GM06990 (cell line): Measurements from ENCODE around the gene MAN2A2.

ENCODE experiments used
- DNase-seq: peaks from one replicate; pipeline ENCODE4 v3.0.0-alpha.2; 2011; ENCODE audit not compliant: insufficient read length; ENCODE audit errors: extremely low read depth
- H3K27me3 ChIP-seq: replicated peaks from 2 replicates; pipeline ENCODE4 v1.6.0; 2011; ENCODE audit warnings: low read length; ENCODE audit not compliant: control insufficient read depth, insufficient read depth
- H3K36me3 ChIP-seq: 2 replicates; pipeline ENCODE4 v1.5.1; 2011; ENCODE audit warnings: low read length; ENCODE audit not compliant: control insufficient read depth, insufficient read depth
- H3K4me3 ChIP-seq: replicated peaks from 2 replicates; pipeline ENCODE4 v1.5.1; 2011; ENCODE audit warnings: low read depth, mild to moderate bottlenecking, control low read depth, low read length
- CTCF ChIP-seq: IDR thresholded peaks from 2 replicates; pipeline ENCODE4 v1.5.1; 2011; ENCODE audit warnings: low read length, control low read depth, mild to moderate bottlenecking, inconsistent platforms; ENCODE audit not compliant: insufficient read depth, poor library complexity, severe bottlenecking

The MAN2A2 gene

GRCh38 chr15:90883976-90884718, 19.0 kb upstream of the MAN2A2 start, which contains the start of gene FES:
FES (plus strand) TSS chr15:90884504; CDS start chr15:90885046, 542 bp downstream.
- no peaks in the 10 kb centered on the region for H3K27me3 ChIP-seq
- H3K36me3 ChIP-seq, result peaks cover 18% of the 10 kb centered on the region
- peak within 1 kb of the TSS; percentile 56 for H3K4me3 ChIP-seq
- DNase-seq, result peak; percentile 36
- TF ChIP-seq CTCF, result no peak

DNA sequence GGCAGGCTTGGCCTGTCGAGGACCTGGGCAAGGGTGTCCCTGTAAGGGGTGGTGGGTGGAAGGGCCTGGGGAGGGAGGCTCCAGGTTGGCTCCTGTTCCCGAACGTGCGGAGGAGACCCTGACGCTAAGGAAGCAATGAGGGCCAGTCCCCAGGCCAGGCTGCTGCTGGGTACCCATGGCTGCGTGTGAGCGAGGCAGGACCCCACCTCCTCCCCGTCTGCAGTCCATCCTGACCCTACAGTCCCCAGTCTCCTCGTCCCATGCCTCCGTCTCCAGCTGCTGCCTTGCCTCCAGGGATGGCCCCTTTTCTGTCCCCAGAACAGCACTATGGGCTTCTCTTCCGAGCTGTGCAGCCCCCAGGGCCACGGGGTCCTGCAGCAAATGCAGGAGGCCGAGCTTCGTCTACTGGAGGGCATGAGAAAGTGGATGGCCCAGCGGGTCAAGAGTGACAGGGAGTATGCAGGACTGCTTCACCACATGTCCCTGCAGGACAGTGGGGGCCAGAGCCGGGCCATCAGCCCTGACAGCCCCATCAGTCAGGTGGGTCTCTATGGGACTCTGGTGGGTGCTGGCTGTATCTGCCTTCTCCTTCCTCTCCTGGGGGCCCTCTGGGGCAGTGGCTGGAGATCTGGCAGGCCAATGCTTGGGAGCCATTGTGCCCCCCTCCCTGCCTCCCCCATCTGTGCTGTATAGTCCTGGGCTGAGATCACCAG, 18.2 kb upstream of the MAN2A2 start:
- DNase-seq, result peak; percentile 46
- Histone ChIP-seq H3K27me3 (no peaks in the 10 kb centered on the region), H3K36me3 (peaks cover 13% of the 10 kb centered on the region), H3K4me3 (peak overlapping the region; percentile 56)
- TF ChIP-seq CTCF, result no peak

DNA sequence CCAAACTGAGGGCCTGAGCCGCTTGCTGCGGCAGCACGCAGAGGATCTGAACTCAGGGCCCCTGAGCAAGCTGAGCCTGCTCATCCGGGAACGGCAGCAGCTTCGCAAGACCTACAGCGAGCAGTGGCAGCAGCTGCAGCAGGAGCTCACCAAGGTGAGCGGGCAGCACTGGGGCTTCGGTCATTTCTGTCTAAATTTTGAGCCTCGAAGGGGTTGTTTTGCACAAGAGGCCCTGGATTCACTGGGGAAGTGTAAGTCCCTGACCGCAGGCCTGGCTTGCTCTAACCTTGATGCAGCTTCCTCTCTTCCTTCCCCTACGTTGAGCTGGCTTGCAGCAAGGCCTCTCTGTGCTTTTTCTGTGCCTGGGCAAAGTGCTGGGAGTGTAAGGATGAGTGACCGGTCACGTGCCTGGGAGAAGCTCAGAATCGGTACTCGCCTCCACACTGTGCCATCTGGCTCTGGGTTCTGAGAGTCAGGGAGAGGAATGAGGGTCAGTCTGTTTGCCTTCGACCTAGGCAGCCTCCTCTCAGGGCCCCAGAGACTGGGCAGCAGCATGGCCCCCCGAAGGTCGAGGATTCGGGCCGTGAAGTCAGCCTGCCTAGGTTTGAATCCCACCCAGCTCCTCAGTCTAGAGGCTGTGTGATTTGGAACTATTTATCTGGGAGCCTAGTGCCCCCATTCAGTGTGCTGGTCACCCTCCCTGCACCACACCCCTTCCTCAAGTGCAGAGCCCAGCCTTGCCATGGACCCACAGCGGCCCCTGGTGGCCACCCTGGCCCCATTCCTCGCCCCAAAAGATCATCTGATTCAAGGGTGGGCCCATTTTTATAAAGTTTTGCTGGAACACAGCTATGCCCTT, 17.4 kb upstream of the MAN2A2 start:
- TF ChIP-seq CTCF, result peak; percentile 98
- Histone ChIP-seq H3K36me3 (peaks cover 10% of the 10 kb centered on the region), H3K4me3 (peak overlapping the region; percentile 56), H3K27me3 (no peaks in the 10 kb centered on the region)
- DNase-seq, result peak; percentile 78

DNA sequence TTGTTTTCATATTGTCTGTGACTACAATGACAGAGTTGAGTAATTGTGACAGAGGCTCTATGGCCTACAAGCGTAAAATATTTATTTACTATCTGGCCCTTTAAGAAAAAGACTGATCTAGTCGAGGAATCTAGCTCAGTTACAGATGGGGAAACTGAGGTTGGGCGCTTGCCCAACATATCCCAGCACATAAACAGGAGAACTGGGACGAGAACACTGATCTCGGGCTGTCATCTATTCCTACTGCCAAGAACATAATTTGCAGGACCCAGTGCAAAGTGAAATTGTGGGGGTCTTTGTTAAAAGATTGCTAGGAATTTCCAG, 16.8 kb upstream of the MAN2A2 start:
- no peak for TF ChIP-seq CTCF
- no peak for DNase-seq
- Histone ChIP-seq H3K36me3 (peaks cover 8% of the 10 kb centered on the region), H3K4me3 (no peak overlapping the region), H3K27me3 (no peaks in the 10 kb centered on the region)

GRCh38 chr15:90887037-90887481, 16.0 kb upstream of the MAN2A2 start:
- H3K27me3 ChIP-seq, result no peaks in the 10 kb centered on the region
- no peak for DNase-seq
- no peak for TF ChIP-seq CTCF
- H3K36me3 ChIP-seq, result peaks cover 4% of the 10 kb centered on the region
- H3K4me3 ChIP-seq, result no peak overlapping the region
